ENCODE measurements around the gene PCSK6.

- TF ChIP-seq EZH2phosphoT487 (IDR thresholded peaks at IDR 0.05; ENCODE audit: low read length) (no peak), CTCF (IDR thresholded peaks at IDR 0.05; ENCODE audit: low read length) (no peak), EZH2 (optimal IDR thresholded peaks at IDR 0.05; ENCODE audit: low read depth, low read length) (no peak)
Measured at GRCh38 chr15:101368861-101369642, 120.5 kb downstream of the PCSK6 start.

All from MM.1S (cell line).